Kidney epithelial cell (primary cell): ENCODE data around the gene CCL26. TPM values are rescaled to one million over a fixed set of nuclear protein-coding genes. Genes with fewer than 3 reads are reported as not detected.
A peak's percentile ranks its signal among the peaks of the same experiment; 100 is the strongest.
"Not testable (repeated sequence)": the region's sequence is repeated elsewhere in the genome, so short reads cannot be mapped to it uniquely, and the experiment has no call there.

ENCODE experiments used
- DNase-seq: peaks from one replicate; pipeline ENCODE4 v3.0.0-alpha.2; 2010; ENCODE audit warnings: low read depth
- H3K27me3 ChIP-seq: 2 replicates; pipeline ENCODE4 v1.6.0; 2011; ENCODE audit warnings: low read length; ENCODE audit not compliant: control insufficient read depth, insufficient read depth
- H3K36me3 ChIP-seq: 2 replicates; pipeline ENCODE4 v1.5.1; 2011; ENCODE audit warnings: low read length; ENCODE audit not compliant: control insufficient read depth, insufficient read depth
- H3K4me3 ChIP-seq: 2 replicates; pipeline ENCODE4 v1.5.1; 2011; ENCODE audit warnings: low read depth, mild to moderate bottlenecking, control low read depth, low read length
- total RNA-seq: library from RNA; depleted of rRNA; stranded (reverse); fragments of >200 nt; gene quantifications from 2 replicates; pipeline ENCODE4 v1.2.3, GENCODE V29; 2015
- TF ChIP-seq, protein P1 (sequence below): IDR thresholded peaks from 2 replicates; pipeline ENCODE4 v1.5.1; 2011; ENCODE audit warnings: mild to moderate bottlenecking, moderate library complexity, low read length, control low read depth, inconsistent platforms; ENCODE audit not compliant: insufficient read depth, poor library complexity, severe bottlenecking

CCL26 gene
- total RNA-seq, 1 donor from 2014 or later = not detected

DNA sequence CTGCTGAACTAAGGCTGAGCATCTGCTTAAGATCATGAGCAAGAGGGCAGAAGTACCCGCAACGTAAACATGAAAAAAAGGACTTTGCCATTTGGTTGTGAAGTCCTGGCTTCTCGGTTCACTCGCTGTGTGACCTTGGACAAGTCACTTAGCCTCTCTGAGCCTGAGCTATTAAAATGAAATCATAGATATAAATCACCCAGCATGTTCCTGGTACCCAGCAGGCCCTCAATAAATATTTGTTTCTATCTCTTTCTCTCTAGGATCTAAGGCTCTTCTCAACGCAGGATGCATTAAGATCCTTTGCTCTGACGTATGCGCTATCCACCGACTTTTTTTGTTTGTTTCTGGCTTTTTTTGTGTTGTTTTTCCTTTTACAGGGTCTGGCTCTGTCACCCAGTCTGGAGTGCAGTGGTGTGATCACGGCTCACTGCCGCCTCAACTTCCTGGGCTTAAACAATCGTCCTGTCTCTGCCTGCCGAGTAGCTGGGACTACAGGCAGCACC lies 39.9 kb downstream of the CCL26 start:
- Histone ChIP-seq H3K36me3 (no peaks in the 10 kb centered on the region), H3K27me3 (no peaks in the 10 kb centered on the region), H3K4me3 (no peak overlapping the region)
- DNase-seq = no peak
- TF ChIP-seq, protein P1, sequence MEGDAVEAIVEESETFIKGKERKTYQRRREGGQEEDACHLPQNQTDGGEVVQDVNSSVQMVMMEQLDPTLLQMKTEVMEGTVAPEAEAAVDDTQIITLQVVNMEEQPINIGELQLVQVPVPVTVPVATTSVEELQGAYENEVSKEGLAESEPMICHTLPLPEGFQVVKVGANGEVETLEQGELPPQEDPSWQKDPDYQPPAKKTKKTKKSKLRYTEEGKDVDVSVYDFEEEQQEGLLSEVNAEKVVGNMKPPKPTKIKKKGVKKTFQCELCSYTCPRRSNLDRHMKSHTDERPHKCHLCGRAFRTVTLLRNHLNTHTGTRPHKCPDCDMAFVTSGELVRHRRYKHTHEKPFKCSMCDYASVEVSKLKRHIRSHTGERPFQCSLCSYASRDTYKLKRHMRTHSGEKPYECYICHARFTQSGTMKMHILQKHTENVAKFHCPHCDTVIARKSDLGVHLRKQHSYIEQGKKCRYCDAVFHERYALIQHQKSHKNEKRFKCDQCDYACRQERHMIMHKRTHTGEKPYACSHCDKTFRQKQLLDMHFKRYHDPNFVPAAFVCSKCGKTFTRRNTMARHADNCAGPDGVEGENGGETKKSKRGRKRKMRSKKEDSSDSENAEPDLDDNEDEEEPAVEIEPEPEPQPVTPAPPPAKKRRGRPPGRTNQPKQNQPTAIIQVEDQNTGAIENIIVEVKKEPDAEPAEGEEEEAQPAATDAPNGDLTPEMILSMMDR = no peak

DNA sequence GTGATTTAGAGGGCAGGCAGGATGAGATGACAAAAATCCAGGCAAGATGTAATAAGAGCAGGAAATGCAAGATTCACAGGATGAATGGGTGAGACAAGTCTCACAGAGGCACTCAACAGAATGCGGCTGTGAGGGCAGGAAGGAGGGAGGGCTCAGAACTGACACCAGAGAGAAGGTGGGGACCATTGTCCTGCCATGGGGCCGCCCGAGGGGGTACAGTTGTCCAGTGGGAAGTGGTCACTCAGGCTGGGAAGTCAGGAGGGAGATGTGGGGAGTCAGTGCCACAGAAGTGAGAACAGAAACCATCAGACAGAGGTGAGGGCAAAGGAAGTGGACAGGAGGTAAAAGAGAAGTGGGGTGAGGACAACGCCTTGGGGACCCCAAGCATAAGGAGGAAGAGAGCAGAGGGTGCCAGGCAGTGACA lies 42.1 kb downstream of the CCL26 start:
- Histone ChIP-seq H3K36me3 (no peaks in the 10 kb centered on the region), H3K27me3 (no peaks in the 10 kb centered on the region), H3K4me3 (no peak overlapping the region)
- TF ChIP-seq, protein P1 = no peak
- DNase-seq = no peak

DNA sequence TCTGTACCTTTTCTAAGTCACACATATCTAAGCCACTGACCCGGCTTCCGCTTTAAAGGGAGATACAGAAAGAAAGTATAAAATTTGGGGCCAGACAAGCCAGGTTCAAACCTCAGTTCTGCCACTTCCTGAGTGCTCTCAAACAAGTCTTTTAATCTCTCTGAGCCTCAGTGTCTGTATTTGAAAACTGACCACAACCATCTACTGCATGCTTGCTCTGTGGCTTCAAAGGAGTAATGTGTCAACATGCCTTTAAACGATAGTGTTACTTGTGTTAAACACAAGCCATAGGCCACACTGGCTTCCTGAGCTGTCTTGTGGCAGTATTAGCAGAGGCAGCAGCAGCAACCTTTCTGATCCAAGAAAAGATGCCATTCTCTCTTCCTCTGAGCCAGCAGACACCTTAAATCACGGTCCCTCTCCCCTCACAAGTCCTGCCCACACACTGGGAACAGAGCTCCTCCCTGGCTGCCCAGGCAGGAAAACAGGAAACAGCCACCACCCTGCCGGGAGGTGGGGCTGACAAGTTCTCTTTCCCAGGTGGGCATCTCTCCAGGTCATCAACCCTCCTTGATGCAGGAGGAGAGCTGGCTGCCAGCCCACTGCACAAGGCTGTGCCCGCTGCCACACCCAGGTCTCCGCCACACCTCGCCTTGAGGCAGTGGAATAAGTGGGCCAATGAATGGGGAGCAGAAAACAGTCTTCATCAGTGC lies 44.0 kb downstream of the CCL26 start:
- Histone ChIP-seq H3K4me3 (no peak overlapping the region), H3K36me3 (no peaks in the 10 kb centered on the region), H3K27me3 (no peaks in the 10 kb centered on the region)
- peak; percentile 10 for DNase-seq
- TF ChIP-seq, protein P1 = no peak

DNA sequence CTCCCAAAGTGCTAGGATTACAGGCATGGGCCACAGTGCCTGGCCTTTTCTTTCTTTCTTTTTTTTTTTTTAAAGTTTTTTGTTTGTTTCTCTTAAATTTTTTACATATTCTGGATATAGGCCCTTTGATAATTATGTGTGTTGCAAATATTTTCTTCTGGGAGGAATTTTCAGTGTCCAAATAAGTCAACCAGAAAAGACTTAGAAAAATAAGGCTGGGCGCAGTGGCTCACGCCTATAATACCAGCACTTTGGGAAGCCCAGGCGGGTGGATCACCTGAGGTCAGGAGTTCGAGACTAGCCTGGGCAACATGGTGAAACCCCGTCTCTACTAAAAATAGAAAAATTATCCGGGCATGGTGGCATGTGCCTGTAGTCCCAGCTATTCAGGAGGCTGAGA lies 44.7 kb downstream of the CCL26 start:
- DNase-seq, H3K4me3 ChIP-seq, H3K27me3 ChIP-seq, H3K36me3 ChIP-seq: not testable (repeated sequence)

DNA sequence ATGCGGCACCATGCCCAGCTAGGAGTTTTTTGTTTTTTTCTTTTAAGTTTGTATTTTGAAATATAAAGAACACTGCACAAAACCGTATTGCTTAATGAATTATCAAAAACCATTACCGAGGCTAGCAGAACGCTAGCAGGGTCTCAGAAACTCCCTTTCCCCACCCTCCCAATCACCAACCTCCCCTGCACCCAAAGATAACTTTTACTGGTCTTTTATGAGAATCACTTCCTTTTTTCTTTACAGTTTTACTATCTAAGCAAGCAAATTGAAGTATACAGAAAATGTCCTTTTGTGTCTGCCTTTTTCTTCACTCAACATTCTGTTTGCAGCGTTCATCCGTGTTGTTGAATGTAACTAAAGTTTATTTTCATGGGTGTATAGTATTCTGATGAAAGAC lies 46.7 kb downstream of the CCL26 start:
- Histone ChIP-seq H3K36me3 (no peaks in the 10 kb centered on the region), H3K4me3 (no peak overlapping the region), H3K27me3 (no peaks in the 10 kb centered on the region)
- TF ChIP-seq, protein P1 = no peak
- DNase-seq = no peak

DNA sequence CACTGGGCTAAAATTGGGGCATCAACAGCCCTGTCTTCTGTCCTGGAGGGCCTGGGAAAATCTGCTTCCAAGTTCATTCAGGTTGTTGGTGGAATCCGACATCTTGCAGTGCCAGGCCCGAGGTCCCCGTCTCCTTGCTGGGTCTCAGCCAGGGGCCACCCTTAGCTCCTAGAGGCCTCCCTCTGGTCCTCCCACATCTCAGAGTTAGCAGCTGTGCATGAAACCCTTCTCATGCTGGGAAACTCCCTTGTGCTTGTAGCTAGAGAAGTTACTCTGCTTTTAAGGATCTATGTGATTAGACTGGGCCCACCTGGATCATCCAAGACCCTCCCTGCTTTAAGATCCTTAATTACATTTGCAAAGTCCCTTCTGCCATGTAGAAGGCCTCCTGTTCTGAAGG lies 48.6 kb downstream of the CCL26 start:
- Histone ChIP-seq H3K4me3 (no peak overlapping the region), H3K36me3 (no peaks in the 10 kb centered on the region), H3K27me3 (no peaks in the 10 kb centered on the region)
- no peak for DNase-seq
- TF ChIP-seq, protein P1 = no peak
